ENCODE results near the gene PRKAG2. TPM values are rescaled to one million over a fixed set of nuclear protein-coding genes. Genes with fewer than 3 reads are reported as not detected.

PRKAG2 gene
- total and polyA plus RNA-seq, 2 of the 13 experiments (the other 11 are each of a cell fraction or from before 2014, with no cell fraction given), result 0.90 to 1.3 TPM

GRCh38 chr7:151844071-151844824 lies 32.7 kb downstream of the PRKAG2 start (continued):
- TF ChIP-seq, protein P1, sequence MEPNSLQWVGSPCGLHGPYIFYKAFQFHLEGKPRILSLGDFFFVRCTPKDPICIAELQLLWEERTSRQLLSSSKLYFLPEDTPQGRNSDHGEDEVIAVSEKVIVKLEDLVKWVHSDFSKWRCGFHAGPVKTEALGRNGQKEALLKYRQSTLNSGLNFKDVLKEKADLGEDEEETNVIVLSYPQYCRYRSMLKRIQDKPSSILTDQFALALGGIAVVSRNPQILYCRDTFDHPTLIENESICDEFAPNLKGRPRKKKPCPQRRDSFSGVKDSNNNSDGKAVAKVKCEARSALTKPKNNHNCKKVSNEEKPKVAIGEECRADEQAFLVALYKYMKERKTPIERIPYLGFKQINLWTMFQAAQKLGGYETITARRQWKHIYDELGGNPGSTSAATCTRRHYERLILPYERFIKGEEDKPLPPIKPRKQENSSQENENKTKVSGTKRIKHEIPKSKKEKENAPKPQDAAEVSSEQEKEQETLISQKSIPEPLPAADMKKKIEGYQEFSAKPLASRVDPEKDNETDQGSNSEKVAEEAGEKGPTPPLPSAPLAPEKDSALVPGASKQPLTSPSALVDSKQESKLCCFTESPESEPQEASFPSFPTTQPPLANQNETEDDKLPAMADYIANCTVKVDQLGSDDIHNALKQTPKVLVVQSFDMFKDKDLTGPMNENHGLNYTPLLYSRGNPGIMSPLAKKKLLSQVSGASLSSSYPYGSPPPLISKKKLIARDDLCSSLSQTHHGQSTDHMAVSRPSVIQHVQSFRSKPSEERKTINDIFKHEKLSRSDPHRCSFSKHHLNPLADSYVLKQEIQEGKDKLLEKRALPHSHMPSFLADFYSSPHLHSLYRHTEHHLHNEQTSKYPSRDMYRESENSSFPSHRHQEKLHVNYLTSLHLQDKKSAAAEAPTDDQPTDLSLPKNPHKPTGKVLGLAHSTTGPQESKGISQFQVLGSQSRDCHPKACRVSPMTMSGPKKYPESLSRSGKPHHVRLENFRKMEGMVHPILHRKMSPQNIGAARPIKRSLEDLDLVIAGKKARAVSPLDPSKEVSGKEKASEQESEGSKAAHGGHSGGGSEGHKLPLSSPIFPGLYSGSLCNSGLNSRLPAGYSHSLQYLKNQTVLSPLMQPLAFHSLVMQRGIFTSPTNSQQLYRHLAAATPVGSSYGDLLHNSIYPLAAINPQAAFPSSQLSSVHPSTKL (CRISPR knock-in tag; IDR thresholded peaks at IDR 0.05), result peak; percentile 67; the same call in 1 of the 2 replicates
- TF ChIP-seq ZMYM3 (CRISPR knock-in tag; IDR thresholded peaks at IDR 0.05), result peak; percentile 61; the same call in 1 of the 2 replicates
- TF ChIP-seq KDM5A (IDR thresholded peaks at IDR 0.05; ENCODE audit: borderline replicate concordance, low read length), result no peak
- TF ChIP-seq FOXP1 (IDR thresholded peaks at IDR 0.05), result no peak
- peak; percentile 22; the same call in 1 of the 2 replicates for TF ChIP-seq FOXP1 (CRISPR knock-in tag; IDR thresholded peaks at IDR 0.05)
- no peak for TF ChIP-seq ZFYVE20 (CRISPR knock-in tag; IDR thresholded peaks at IDR 0.05; ENCODE audit: borderline replicate concordance, low read depth)
- TF ChIP-seq, protein P2, sequence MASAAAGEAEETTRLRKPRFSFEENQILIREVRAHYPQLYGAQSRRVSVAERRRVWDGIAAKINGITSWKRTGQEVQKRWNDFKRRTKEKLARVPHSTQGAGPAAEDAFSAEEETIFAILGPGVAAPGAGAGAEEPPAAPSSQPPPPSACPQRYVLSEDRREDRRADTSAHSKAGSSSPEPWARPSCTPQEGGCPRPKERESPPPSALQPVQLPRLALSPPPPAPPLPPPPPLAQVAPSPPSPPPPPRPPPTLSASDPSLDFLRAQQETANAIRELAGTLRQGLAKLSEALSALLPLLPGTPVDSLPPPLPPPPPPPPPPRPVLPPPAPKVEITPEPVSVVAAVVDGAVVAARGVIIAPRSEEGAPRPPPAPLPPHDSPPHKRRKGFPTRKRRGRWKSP (CRISPR knock-in tag; IDR thresholded peaks at IDR 0.05), result no peak
- TF ChIP-seq ZFP36 (IDR thresholded peaks at IDR 0.05; ENCODE audit: borderline replicate concordance, low read depth, low read length, partially characterized antibody), result no peak
- TF ChIP-seq ARID2 (CRISPR knock-in tag; IDR thresholded peaks at IDR 0.05; ENCODE audit: borderline replicate concordance), result no peak
- peak; percentile 94 for TF ChIP-seq FOSL2 (CRISPR knock-in tag; IDR thresholded peaks at IDR 0.05)
- TF ChIP-seq MXI1 (IDR thresholded peaks at IDR 0.05; ENCODE audit: borderline replicate concordance, low read depth, low read length), result peak; percentile 41; the same call in 1 of the 3 replicates
- TF ChIP-seq CREM (IDR thresholded peaks at IDR 0.05), result peak; percentile 32; the same call in 1 of the 2 replicates
- no peak for TF ChIP-seq CREM (CRISPR knock-in tag; IDR thresholded peaks at IDR 0.05)
- TF ChIP-seq TCF12 (IDR thresholded peaks at IDR 0.05), result no peak
- TF ChIP-seq TCF12 (CRISPR knock-in tag; IDR thresholded peaks at IDR 0.05), result no peak
- TF ChIP-seq, protein P3, sequence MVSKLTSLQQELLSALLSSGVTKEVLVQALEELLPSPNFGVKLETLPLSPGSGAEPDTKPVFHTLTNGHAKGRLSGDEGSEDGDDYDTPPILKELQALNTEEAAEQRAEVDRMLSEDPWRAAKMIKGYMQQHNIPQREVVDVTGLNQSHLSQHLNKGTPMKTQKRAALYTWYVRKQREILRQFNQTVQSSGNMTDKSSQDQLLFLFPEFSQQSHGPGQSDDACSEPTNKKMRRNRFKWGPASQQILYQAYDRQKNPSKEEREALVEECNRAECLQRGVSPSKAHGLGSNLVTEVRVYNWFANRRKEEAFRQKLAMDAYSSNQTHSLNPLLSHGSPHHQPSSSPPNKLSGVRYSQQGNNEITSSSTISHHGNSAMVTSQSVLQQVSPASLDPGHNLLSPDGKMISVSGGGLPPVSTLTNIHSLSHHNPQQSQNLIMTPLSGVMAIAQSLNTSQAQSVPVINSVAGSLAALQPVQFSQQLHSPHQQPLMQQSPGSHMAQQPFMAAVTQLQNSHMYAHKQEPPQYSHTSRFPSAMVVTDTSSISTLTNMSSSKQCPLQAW (CRISPR knock-in tag; IDR thresholded peaks at IDR 0.05), result no peak
- TF ChIP-seq NR2F6 (IDR thresholded peaks at IDR 0.05), result no peak
- no peak for TF ChIP-seq NR2F6 (CRISPR knock-in tag; IDR thresholded peaks at IDR 0.05)
- TF ChIP-seq FOXA3 (CRISPR knock-in tag; IDR thresholded peaks at IDR 0.05), result peak; percentile 49
- peak; percentile 72; the same call in 1 of the 2 replicates for TF ChIP-seq CEBPB (IDR thresholded peaks at IDR 0.05; ENCODE audit: borderline replicate concordance, low read depth, low read length)
- no peak for TF ChIP-seq PHF8 (CRISPR knock-in tag; IDR thresholded peaks at IDR 0.05)
- no peak for TF ChIP-seq ZFY (CRISPR knock-in tag; IDR thresholded peaks at IDR 0.05)
- TF ChIP-seq ZC3H4 (CRISPR knock-in tag; IDR thresholded peaks at IDR 0.05; ENCODE audit: borderline replicate concordance), result no peak
- TF ChIP-seq ATF4 (CRISPR knock-in tag; IDR thresholded peaks at IDR 0.05), result peak in 1 of 2 experiments; percentile 50; a peak in 1 of 4 replicates
